GM13976 (cell line): ENCODE results near the gene LIMS1.
A peak's percentile ranks its signal among the peaks of the same experiment; 100 is the strongest.

ENCODE experiments used
- DNase-seq: peaks from one replicate; pipeline ENCODE4 v3.0.0; 2012; ENCODE audit warnings: low spot score
- in situ Hi-C: fragments of 300-500 bp; cut with MboI; formaldehyde crosslinking; loops from one replicate; pipeline ENCODE4 v1.12.0; 2022; ENCODE audit warnings: low sequenced_read_pairs, mixed read lengths, inconsistent platforms; ENCODE audit not compliant: unreplicated experiment
- TF ChIP-seq, protein P1 (sequence below): IDR thresholded peaks from 2 replicates; pipeline ENCODE4 v1.5.1; 2012; ENCODE audit warnings: borderline replicate concordance, mild to moderate bottlenecking; ENCODE audit not compliant: insufficient read depth; ENCODE audit errors: extremely low read depth, missing control alignments, control extremely low read depth

Gene LIMS1

DNA sequence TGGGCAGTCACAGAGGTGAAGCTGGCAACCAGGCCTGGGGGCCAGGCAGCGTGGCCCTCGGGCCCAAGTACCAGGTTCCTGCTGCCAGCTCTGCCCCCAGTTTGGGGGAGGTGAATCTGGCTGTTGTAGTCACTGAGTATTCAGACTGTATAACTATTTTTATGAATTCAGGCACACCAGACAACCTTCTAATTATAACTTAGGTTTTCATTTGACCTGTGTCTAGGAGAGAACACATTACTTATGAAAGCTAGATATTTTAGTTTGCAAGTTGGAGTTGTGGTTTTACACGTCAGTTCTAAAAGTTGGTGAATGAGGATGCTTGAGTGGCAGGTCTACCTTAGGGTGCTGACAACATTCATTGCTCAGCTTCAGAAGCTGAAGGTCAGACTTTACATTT, 71.7 kb downstream of the LIMS1 start:
- DNase-seq, result peak; percentile 44
- TF ChIP-seq, protein P1, sequence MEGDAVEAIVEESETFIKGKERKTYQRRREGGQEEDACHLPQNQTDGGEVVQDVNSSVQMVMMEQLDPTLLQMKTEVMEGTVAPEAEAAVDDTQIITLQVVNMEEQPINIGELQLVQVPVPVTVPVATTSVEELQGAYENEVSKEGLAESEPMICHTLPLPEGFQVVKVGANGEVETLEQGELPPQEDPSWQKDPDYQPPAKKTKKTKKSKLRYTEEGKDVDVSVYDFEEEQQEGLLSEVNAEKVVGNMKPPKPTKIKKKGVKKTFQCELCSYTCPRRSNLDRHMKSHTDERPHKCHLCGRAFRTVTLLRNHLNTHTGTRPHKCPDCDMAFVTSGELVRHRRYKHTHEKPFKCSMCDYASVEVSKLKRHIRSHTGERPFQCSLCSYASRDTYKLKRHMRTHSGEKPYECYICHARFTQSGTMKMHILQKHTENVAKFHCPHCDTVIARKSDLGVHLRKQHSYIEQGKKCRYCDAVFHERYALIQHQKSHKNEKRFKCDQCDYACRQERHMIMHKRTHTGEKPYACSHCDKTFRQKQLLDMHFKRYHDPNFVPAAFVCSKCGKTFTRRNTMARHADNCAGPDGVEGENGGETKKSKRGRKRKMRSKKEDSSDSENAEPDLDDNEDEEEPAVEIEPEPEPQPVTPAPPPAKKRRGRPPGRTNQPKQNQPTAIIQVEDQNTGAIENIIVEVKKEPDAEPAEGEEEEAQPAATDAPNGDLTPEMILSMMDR, result no peak
- in situ Hi-C loops, result no loop called here

DNA sequence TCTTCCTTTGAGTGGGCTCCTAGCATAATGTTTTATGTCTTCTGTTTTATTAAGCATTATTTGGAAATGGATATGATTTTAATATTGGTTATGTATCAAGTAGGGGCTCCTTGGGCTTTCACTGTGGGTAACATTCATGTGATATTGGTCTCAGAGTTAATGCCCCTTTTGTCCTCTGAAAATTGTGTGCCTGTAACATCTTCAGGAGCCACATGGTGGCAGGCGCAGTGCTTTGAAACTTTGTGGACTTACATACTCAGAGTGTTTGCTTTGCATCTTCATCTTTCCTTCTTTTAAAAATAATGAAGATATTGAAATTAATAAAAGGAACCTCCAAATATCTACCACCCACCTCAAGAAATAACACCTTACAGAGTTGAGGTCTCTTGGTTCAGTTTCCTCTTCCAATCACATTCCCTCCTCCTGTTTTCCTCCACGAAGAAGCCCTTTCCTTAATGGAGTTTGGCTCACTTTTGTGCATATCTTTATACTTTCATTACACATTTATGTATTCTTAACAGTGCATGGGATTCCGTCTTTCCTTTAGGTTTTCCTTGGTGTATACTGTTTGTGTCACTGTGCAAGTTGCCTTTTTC, 73.5 kb downstream of the LIMS1 start:
- in situ Hi-C loops, result no loop called here
- TF ChIP-seq, protein P1, result peak; percentile 61
- peak; percentile 49 for DNase-seq

DNA sequence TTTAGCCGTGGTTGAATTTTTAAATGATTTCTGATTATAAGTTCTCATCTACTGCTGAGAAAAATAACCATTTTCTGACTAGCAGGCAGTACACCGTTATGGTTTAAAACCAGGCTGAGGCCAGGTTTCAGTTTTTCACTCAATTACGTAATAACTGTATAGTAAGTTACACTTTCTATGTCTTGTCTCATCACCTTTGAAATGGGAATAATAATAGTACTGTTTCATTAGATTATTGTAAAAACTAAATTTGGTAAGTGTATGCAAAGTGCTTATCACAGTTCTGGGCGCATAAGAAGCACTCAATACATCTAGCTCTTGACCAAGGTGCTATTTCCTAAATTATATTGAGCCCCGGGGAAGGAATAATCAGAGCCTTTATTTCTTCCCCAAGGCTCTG, 76.8 kb downstream of the LIMS1 start:
- TF ChIP-seq, protein P1, result no peak
- peak; percentile 40 for DNase-seq
- in situ Hi-C loops, result no loop called here

DNA sequence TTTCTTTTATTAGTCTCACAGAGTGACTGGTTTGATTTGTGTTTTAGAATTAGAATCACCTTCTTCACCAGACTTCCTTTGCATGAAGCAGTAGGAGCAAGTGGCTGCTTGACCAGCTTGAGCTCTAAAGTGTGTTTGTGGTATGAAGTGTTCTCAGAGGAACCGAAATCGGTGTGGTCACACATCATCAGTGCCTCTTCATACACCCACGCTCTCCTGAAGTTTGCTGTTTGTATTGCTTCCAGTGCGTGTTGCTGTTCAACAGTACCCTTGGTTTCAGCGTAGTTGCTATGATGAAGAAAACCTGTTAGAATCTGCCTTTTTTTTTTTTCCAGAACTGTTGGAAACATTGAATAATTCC, 77.9 kb downstream of the LIMS1 start:
- in situ Hi-C loops, result no loop called here
- TF ChIP-seq, protein P1, result no peak
- peak; percentile 68 for DNase-seq

DNA sequence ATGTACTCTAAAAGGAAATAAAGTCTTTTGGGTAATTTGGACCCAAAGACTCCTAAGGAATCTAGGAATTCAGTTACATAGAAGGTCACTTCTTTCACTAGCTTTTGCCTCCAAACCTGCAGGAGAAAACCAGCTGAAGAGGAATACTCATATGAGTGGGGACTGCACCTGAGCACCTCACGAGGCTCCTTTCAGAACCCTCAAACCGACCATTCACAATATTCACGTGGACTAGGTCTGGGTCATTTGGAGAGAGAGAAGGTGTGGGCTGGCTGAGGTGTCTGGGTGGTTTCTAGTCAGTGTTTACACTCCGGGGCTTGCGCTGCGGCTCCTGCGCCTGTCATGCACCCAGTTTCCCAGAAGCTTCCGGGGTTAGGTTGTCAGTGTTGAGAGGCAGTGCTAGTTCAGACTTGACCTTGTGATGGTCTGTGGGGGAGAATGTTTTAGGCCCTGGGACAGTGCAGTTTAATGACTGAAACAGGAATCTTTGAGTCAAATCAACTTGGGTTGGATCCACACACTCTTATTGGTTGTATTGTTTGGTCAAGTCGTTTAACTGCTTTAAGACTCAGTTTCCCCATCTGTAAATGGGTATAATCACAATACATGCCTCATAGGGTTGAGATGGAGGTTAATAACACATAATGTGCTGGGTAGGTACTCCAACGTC, 78.4 kb downstream of the LIMS1 start:
- peak; percentile 77 for DNase-seq
- in situ Hi-C loops, result no loop called here
- TF ChIP-seq, protein P1, result no peak

DNA sequence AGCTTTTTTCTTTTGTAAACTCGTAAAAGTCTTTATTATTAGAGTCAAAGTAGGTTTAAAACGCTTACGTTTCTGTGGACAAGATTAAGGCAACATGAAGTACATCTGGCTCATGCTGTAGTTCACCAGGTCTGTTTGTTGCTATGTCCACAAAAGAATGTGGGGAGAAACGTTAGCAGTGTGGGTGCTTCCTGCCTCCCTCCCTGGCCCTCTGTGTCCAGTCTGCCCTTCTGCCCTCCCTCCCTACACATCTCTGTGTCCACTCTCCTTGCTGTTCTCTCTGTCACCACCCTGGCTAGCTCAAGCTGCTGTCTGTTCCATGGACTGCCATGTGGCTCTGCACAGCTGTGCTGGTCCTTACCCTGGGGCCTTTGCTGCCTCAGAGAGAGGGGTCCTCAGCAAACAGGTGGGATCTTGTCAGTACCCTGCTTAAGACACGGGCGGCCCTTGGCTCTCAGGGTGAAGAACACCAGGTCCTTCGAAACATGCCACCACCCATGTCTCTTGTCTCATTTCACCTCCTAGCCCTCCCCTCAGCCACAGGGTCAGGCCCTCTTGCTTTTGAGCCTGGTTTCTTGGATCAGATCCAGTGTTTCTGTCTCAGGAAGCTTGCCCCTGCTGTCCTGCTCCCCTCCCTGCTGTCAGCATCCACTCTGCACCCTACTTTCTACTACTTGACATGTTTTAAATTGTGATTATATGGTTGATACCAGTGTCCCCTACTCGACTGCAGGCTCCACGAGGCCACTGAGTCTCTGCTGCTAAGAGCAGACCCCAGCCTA, 79.2 kb downstream of the LIMS1 start:
- DNase-seq, result no peak
- TF ChIP-seq, protein P1, result no peak
- in situ Hi-C loops, result no loop called here
